ENCODE results near the gene RAB18.
"Not testable (repeated sequence)": the region's sequence is repeated elsewhere in the genome, so short reads cannot be mapped to it uniquely, and the experiment has no call there.

RAB18 gene

GRCh38 chr10:27550823-27551222 is 46.7 kb downstream of the RAB18 start:
- no peak for DNase-seq

GRCh38 chr10:27558612-27559020 is 54.5 kb downstream of the RAB18 start:
- DNase-seq, result peak; percentile 2 to 50

DNA sequence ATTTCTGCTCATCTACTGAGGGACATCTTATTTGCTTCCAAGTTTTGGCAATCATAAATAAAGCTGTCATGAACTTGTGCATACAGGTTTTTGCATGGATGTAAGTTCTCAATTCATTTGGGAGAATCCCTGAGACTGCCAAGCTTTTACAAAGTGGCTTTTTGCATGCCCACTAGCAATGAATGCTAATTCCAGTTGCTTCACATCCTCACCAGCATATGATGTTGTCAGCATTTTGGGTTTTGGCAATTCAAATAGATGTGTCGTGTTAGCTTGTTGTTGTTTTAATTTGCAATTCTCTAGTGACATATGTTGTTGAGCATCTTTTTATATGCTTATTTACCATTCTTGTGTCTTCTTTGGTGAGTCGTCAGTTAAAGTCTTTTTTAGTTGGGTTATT is 57.2 kb downstream of the RAB18 start:
- DNase-seq, result no peak

- no peak for DNase-seq
These were observed 60.3 kb downstream of the RAB18 start for GRCh38 chr10:27564398-27564797.

DNA sequence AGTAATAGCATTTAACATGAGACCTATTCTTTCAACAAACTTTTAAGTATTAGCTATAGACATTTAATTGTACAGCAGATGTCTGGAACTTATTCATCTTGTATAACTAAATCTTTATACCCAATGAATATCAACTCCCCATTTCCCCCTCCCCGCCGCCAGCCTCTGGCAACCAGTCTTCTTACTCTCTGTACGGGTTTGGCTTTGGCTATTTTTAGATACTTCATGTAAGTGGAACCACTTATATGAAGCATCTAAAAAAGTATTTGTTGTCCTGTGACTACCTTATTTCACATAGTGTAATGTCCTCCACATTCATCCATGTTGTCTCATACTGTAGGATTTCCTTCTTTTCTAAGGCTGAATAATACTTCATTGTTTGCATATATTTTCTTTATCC is 60.8 kb downstream of the RAB18 start:
- no peak for DNase-seq

GRCh38 chr10:27568196-27569175 is 64.4 kb downstream of the RAB18 start:
- no peak for DNase-seq

DNA sequence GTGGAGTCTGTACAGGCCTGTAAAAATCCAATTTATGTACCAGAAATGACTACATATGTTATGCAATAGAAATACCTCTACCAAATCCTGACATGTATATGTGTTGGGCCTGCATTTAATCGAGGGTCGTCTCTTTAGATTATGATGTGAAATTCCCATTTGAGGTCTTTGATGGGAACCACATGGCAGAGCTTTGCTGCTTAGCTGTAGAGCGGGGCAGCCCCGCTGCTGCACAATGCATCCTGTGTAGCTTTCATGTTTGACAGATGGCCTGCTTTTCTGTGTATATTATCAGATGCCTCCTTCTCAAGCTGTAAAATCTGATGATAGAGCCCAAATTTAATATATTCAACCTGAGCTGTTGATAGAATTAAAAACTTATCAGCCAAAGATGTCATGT is 65.8 kb downstream of the RAB18 start:
- no peak for DNase-seq

DNA sequence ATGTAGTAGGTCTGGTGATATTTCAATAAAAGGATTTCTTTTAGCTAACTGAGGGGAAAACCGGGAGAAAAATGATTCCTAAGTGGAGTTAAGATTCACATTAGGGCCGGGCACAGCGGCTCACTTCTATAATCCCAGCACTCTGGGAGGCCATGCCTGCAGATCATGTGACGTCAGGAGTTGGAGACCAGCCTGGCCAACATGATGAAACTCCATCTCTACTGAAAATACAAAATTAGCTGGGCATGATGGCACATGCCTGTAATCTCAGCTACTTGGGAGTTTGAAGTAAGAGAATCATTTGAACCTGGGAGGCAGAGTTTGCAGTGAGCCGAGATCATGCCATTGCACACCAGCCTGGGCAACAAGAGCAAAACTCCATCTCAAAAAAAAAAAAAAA is 72.9 kb downstream of the RAB18 start:
- not testable (repeated sequence) for DNase-seq

DNA sequence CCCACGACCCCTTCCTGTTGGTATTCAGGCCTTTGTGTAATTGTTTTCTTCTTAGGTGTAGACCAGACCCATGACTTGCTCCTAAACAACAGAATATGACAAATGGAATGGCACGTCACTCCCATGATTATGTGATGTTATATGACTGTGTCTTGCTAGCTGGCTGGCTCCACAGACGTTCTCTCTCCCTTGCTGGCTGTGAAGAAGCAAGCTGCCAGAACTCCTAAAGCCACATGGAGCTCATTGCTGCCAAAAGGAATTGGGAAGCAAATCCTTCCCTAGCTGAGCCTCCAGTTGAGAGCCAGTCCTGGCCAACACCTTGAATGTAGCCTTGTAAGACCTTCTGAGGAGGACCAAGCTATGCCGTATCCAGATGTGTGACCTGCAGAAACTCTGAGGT is 74.2 kb downstream of the RAB18 start:
- no peak for DNase-seq

DNA sequence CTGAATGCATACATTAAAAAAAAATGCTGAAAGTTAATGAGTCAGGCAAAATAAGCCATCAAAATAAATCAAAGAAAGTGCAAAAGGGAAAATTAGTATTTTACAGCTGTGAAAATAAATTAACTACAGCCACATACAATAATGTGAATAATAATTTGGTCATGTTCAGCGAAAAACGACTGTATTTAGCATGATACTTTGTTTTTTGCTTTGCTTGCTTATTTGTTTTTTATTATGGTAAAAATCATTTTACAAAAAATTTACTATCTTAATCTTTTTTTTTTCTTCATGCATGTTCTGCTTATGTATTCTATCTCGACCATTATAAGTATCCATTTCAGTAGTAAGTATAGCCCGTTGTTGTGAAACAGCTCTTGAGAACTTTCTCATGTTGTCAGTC is 77.1 kb downstream of the RAB18 start:
- DNase-seq, result no peak

DNA sequence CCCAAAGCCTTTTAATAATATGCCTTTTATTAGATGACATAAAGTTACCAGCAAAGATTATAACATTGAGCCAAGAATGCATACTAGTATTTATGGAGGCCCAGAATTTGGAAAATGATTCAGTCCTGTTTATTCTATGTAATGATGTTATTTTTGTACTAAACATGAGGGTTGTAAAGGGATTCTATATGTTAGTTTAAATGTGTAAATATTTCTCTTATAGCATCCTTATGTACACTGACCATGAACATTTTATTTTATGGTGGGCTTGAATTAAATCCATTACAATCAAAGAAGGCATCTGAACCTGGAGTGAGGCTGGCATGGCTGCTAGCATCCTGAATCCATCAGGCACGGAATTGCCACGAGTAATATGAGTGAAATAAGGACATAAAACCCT is 80.2 kb downstream of the RAB18 start:
- no peak for DNase-seq

All from NCI-H524 (cell line).